Ovary (tissue), 3 donors: Measurements from ENCODE around the gene RTL1.

Experiments
- CTCF ChIP-seq, 3 donors: fragments of 450-650 bp in 2 of 3; fragments of 200-600 bp in 1 of 3; IDR thresholded peaks; one replicate each; pipeline versions ENCODE4 v1.5.1 to v1.8.0; 2016 to 2022; ENCODE audit warnings: antibody characterized with exemption in 3 of 3, mild to moderate bottlenecking in 1 of 3
- EP300 ChIP-seq: sonication (generic); formaldehyde crosslinking; IDR thresholded peaks from one replicate; pipeline ENCODE4 v1.6.1; 2017; ENCODE audit warnings: antibody characterized with exemption
- POLR2A ChIP-seq: fragments of 450-650 bp; IDR thresholded peaks from one replicate; pipeline ENCODE4 v1.6.1; 2017; ENCODE audit warnings: antibody characterized with exemption, mild to moderate bottlenecking, moderate library complexity
- donor health status: DM: no; HTN: no; CAD: no.

GRCh38 chr14:100839315-100839585 lies 64.3 kb downstream of the RTL1 start:
- TF ChIP-seq CTCF (IDR thresholded peaks at IDR 0.05) (no peak), POLR2A (no peak), EP300 (no peak)
